Measurements from ENCODE around the gene ABCC5.

- TF ChIP-seq POLR2A (IDR thresholded peaks at IDR 0.05) = no peak
- no peak for TF ChIP-seq CTCF (IDR thresholded peaks at IDR 0.05)
Observed at GRCh38 chr3:184045995-184046394, 28.3 kb upstream of the ABCC5 start.
